NT2/D1 (cell line): ENCODE measurements around the gene OSBPL10.

Experiments used
- SUZ12 ChIP-seq: IDR thresholded peaks from 2 replicates; pipeline ENCODE4 v1.6.1; 2011; ENCODE audit not compliant: insufficient read length, insufficient read depth; ENCODE audit errors: extremely low read depth
- YY1 ChIP-seq: IDR thresholded peaks from 2 replicates; pipeline ENCODE4 v1.6.1; 2011; ENCODE audit not compliant: insufficient read length, insufficient read depth
- ZNF274 ChIP-seq: IDR thresholded peaks from 2 replicates; pipeline ENCODE4 v1.6.1; 2011; ENCODE audit warnings: mild to moderate bottlenecking, low read depth, low read length

DNA sequence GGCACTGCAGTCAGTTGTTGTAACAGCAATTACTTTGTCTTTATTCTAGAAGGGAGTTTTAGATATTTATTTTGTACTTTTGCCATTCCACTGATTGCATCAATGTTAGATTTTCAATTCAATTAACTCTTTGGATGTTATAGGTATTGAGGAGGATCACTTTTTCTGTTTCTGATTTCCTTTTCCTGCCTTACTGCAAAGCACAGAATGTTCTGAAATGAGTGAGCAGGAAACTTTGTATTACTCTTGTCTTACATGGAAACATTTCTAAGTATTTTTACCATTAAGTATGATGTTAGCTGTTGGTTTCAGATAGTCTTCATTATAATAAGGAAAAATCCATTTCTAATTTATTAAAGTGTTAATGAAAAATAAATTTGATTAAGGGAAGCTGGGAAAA is 80.5 kb downstream of the OSBPL10 start:
- no peak for TF ChIP-seq YY1
- TF ChIP-seq ZNF274 = no peak
- TF ChIP-seq SUZ12 = no peak
